Stomach smooth muscle (tissue), 2 donors: ENCODE measurements around the gene PNPLA4.

Experiments used
- H3K27ac ChIP-seq: one replicate; pipeline ENCODE4 v1.7.0; 2013; ENCODE audit warnings: mild to moderate bottlenecking, low read length, inconsistent platforms
- H3K27me3 ChIP-seq, 2 donors: one replicate each; pipeline ENCODE4 v1.7.0; 2013; ENCODE audit warnings: low read length in 2 of 2; ENCODE audit not compliant: insufficient read depth in 2 of 2, control insufficient read depth in 1 of 2
- H3K36me3 ChIP-seq, 2 donors: one replicate each; pipeline ENCODE4 v1.7.0; 2013; ENCODE audit warnings: low read length in 2 of 2; ENCODE audit not compliant: control insufficient read depth in 2 of 2, insufficient read depth in 2 of 2
- H3K4me1 ChIP-seq: one replicate; pipeline ENCODE4 v1.7.0; 2013; ENCODE audit warnings: low read length; ENCODE audit not compliant: control insufficient read depth, insufficient read depth
- H3K4me3 ChIP-seq, 2 donors: one replicate each; pipeline ENCODE4 v1.7.0; 2013; ENCODE audit warnings: low read length in 2 of 2
- H3K9ac ChIP-seq, 2 donors: one replicate each; pipeline ENCODE4 v1.7.0; 2013; ENCODE audit warnings: low read length in 2 of 2, mild to moderate bottlenecking in 1 of 2
- H3K9me3 ChIP-seq, 2 donors: one replicate each; pipeline ENCODE4 v1.7.0; 2013; ENCODE audit warnings: low read length in 2 of 2; ENCODE audit not compliant: control insufficient read depth in 2 of 2
- donor health status: healthy.
- donor health status: Pancreatic carcinoma.

The PNPLA4 gene

DNA sequence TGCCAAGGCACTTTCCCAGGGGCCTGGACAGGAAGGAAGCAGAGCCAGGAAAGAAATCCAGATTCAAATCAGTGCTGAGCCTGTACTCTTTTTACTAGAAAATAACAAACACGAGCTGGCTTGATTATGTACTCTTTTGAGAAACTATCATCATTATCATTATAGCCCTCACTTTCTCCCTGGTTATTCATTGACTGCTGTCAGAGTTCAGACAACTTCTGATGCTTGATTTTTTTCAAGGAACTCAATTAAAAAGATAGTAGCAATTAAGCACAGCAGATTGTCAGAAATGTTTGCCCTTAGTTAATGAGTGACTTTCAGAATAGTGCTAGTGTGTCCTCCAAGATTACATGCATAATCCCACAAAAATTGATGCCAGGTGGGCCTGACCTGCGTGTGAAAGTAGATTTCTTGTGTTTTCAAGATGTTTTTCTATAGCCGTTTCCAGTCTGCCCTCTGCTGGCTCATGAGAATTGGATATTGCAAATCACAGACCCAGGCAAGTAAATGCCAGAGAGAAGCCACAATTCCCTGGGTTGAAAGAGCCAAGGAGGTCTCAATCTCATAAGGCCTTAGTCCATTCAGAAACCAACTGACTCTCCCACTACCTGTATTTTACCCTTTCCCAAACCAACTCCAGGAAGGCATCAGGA, 14.3 kb upstream of the PNPLA4 start:
- no peak overlapping the region for H3K4me3 ChIP-seq
- no peaks in the 10 kb centered on the region for H3K36me3 ChIP-seq
- H3K9ac ChIP-seq: no peak overlapping the region
- H3K27me3 ChIP-seq: no peaks in the 10 kb centered on the region
- no peak overlapping the region for H3K27ac ChIP-seq
- H3K4me1 ChIP-seq: no peaks in the 10 kb centered on the region
- no peaks in the 10 kb centered on the region for H3K9me3 ChIP-seq

DNA sequence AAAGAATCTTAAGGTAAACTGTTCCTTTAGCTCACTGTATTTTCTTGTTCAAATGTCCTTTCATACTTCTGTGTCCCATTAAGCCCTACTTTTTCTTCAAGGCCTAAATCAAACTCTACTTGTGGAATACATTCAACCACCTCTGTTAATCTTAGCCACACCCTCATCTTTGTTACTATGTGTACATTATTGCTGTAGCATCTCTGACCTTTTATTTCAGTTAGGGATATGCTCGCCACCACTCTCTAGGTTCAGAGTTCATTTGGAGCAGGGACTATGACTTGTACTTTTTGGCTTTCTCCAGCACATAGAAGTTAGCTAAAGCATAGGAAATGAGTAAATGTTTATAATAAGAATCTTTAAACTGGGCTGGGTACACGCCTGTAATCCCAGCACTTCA, 6.8 kb upstream of the PNPLA4 start:
- Histone ChIP-seq H3K4me3 (no peak overlapping the region), H3K27ac (no peak overlapping the region), H3K36me3 (no peaks in the 10 kb centered on the region), H3K9ac (no peak overlapping the region), H3K4me1 (no peaks in the 10 kb centered on the region), H3K27me3 (no peaks in the 10 kb centered on the region), H3K9me3 (no peaks in the 10 kb centered on the region)

DNA sequence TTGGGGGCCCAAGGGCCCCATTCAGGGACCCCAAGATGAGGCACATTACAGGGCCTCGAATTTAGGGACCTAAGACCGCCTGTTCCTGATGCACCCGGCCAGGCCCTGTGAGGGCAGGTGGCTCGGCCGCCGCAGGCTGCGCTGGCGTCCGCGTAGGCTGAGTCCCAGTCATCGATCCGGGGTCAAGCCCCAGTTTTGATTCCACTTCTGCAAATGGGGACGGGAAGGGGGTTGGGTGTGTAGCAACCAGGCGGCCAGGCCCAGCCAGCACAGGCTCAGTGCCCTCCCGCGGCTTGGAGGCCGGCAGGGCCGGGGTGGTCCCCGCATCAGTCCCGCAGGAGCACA, 327 bp downstream of the PNPLA4 start:
- peaks cover 6% of the 10 kb centered on the region for H3K4me1 ChIP-seq
- no peaks in the 10 kb centered on the region for H3K27me3 ChIP-seq
- peak overlapping the region; percentile 63 to 85 for H3K4me3 ChIP-seq
- peak overlapping the region; percentile 60 to 73 for H3K9ac ChIP-seq
- no peaks in the 10 kb centered on the region for H3K36me3 ChIP-seq
- H3K9me3 ChIP-seq: no peaks in the 10 kb centered on the region
- peak overlapping the region; percentile 32 for H3K27ac ChIP-seq

DNA sequence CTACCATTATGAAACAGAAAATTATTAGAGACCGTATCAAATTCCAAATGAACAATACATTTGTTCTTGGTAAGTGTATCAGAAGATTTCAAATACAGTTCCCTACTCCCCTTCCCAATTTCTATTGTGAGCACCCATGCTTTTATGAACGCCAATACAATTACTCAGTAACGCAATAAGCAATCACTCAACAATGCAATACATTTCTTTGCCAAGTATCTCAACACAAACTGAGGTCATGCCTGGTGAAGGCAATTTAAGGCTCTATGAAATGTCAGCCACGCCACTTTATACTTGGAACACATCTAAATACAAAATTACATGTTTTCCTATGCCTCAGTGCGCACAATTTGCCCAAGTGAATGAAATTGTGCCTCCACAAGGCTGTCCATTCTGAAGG, 712 bp downstream of the PNPLA4 start:
- peak overlapping the region; percentile 63 to 85 for H3K4me3 ChIP-seq
- H3K9me3 ChIP-seq: no peaks in the 10 kb centered on the region
- no peak overlapping the region for H3K27ac ChIP-seq
- H3K9ac ChIP-seq: peak overlapping the region; percentile 60 to 73
- H3K27me3 ChIP-seq: no peaks in the 10 kb centered on the region
- peaks cover 0 to under 1% of the 10 kb centered on the region in 2 donors for H3K36me3 ChIP-seq
- peaks cover 6% of the 10 kb centered on the region for H3K4me1 ChIP-seq

DNA sequence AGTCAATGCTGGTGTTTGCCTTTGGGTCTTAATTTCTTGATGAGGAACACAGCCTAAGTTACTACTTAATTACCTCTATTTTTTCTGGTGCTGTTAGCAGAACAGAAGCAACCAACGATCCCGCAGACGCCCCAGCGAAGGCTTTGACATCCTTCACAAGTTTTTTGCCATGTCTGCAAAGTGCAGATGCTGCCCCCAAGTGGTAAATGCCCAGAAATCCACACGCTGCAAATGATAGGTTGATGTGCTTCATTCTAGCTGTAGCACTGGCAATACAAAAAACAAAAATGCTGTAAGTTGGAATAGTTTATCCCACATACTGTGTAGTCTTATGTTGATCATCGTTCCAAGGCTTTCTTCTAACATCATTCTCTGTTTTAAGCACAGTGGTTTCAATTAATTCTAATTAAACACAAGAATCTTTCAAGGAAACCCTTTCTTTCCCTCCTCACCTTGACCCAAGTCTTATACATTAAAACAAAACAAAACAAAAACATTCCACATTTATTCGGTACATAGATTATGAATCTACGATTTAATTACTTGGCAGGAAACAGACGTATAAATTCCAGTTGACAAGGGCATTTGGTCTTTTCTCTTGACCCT, 1.2 kb downstream of the PNPLA4 start:
- H3K27ac ChIP-seq: no peak overlapping the region
- no peak overlapping the region for H3K9ac ChIP-seq
- peaks cover 4 to 5% of the 10 kb centered on the region in 2 donors for H3K36me3 ChIP-seq
- H3K4me1 ChIP-seq: peaks cover 6% of the 10 kb centered on the region
- no peaks in the 10 kb centered on the region for H3K27me3 ChIP-seq
- no peak overlapping the region for H3K4me3 ChIP-seq
- H3K9me3 ChIP-seq: no peaks in the 10 kb centered on the region

DNA sequence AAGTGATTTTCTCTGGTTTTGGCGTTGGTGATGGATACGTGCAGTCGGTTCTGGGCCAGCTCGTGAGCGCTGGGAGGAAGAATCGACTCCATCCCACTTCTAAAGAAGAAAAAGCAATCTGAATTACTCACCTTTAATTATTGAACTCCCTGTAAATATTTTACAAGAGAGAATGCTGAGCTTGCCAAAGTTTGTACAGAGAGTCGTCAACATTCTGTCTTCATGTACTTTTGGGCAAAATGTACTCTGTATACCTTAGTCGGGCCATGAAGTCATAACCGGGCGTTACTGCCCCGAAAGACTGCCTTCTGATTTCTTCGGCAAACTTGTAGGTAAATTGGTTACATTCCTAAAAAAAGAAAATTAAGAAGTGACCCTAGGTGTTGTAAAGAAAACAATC, 5.5 kb downstream of the PNPLA4 start:
- peaks cover 8% of the 10 kb centered on the region in 2 donors for H3K36me3 ChIP-seq
- H3K4me1 ChIP-seq: peaks cover 3% of the 10 kb centered on the region

DNA sequence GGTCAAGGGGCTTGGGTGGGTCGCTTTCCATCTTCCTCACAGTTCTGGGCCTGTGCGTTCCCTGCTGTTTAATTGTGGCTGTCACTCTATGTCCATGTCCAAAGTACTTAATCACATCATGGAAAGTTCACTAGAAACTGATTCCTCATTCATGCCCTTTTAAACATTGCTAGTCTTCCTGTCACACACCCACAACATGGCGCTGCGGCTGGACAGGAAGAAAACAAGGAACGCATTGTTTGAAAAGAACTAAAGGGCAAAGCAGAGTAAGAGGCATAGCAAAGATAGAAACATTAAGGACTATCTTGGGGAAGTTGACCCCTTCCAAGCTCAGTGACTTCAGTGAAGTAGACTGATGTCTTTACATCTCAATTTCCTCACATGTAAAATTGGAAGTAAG, 18.4 kb downstream of the PNPLA4 start:
- Histone ChIP-seq H3K9me3 (no peaks in the 10 kb centered on the region), H3K36me3 (peaks cover 3 to 9% of the 10 kb centered on the region in 2 donors), H3K4me1 (no peaks in the 10 kb centered on the region), H3K9ac (no peak overlapping the region), H3K27me3 (no peaks in the 10 kb centered on the region), H3K4me3 (no peak overlapping the region), H3K27ac (no peak overlapping the region)

More for the DNA sequence above, 5.5 kb downstream of the PNPLA4 start:
- Histone ChIP-seq H3K27ac (no peak overlapping the region), H3K9ac (no peak overlapping the region), H3K4me3 (no peak overlapping the region), H3K9me3 (no peaks in the 10 kb centered on the region), H3K27me3 (no peaks in the 10 kb centered on the region)

DNA sequence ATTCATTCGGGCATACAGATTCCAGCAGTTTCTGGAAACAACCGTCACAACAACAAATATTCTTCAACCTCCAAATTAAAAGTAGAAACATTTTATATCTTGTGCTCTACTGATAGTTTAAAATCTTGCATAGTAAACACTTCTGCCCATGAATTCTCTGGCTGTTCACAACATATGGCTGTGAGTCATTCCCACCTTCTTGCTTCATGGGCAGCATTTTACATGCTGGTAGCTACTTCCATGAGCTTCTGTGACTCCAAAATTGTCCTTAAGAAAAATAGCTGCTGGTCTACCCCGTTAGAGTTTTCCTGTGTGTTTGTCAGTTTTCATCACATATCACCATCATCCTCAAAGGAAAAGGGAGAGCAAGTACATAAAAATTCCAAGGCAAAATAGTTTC, 22.7 kb downstream of the PNPLA4 start:
- no peak overlapping the region for H3K9ac ChIP-seq
- no peak overlapping the region for H3K27ac ChIP-seq
- H3K27me3 ChIP-seq: no peaks in the 10 kb centered on the region
- H3K4me3 ChIP-seq: no peak overlapping the region
- no peaks in the 10 kb centered on the region for H3K4me1 ChIP-seq
- H3K9me3 ChIP-seq: no peaks in the 10 kb centered on the region
- peaks cover 0 to 6% of the 10 kb centered on the region in 2 donors for H3K36me3 ChIP-seq

DNA sequence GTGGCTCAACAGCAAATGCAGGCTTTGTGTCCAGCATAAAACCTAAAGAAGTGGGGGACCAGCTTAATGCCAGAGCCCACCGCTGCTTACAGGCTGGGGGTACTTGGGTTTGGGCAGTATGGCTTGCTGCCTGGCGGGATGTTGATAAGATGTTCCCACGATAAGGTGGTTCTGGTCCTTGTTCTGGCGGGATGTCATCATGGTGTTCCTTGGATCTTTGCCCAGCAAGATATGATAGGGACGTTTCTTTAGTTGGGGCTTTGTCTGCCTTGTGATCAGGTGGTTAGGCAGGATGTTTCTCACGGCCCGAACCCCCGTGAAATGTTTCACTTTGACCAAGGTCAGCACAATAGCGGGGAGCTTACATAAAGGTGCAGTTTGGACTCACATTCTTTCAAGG, 35.3 kb downstream of the PNPLA4 start:
- Histone ChIP-seq H3K27ac (no peak overlapping the region), H3K9me3 (no peaks in the 10 kb centered on the region), H3K4me1 (no peaks in the 10 kb centered on the region), H3K36me3 (peaks cover 0 to 2% of the 10 kb centered on the region in 2 donors), H3K27me3 (no peaks in the 10 kb centered on the region), H3K9ac (no peak overlapping the region), H3K4me3 (no peak overlapping the region)

DNA sequence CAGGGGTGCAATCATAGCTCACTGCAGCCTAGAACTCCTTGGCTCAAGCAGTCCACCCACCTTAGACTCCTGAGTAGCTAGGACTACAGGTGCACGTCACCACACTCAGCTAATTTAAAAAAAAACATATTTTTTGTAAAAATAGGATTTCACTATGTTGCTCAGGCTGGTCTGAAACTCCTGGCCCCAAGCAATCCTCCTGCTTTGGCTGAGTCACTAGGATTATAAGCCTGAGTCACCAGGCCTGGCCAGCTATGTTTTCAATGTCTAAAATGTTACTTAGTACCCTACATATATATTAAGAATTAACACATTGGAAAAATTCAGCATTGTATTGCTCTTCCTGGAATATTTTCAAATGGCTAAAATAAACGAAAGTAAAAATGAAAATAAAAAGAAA, 37.5 kb downstream of the PNPLA4 start:
- Histone ChIP-seq H3K9me3 (no peaks in the 10 kb centered on the region), H3K4me3 (no peak overlapping the region), H3K4me1 (no peaks in the 10 kb centered on the region), H3K27ac (no peak overlapping the region), H3K36me3 (no peaks in the 10 kb centered on the region), H3K9ac (no peak overlapping the region), H3K27me3 (no peaks in the 10 kb centered on the region)

DNA sequence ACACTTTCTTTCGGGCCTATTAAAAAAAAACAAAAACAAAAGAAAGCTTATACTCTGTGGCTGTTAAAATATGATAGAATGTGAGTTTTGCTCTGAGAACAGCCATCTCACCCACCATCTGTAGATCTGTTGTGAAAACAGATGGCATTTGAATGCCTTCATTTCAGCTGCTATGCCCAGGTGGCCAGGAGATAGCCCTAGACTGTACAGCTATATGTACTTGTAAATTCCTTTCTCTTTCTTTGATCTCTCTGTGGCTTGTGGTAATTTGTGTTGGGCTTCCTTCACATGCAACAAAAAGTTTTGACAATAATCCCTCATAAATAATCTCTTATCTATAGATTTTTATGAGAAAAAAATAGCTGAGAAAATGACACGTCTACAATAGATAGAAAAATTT, 38.1 kb downstream of the PNPLA4 start:
- H3K4me3 ChIP-seq: no peak overlapping the region
- H3K4me1 ChIP-seq: no peaks in the 10 kb centered on the region
- H3K36me3 ChIP-seq: no peaks in the 10 kb centered on the region
- H3K9me3 ChIP-seq: no peaks in the 10 kb centered on the region
- H3K27ac ChIP-seq: no peak overlapping the region
- H3K9ac ChIP-seq: no peak overlapping the region
- H3K27me3 ChIP-seq: no peaks in the 10 kb centered on the region
